Liver (tissue), 9 donors: ENCODE measurements around the gene SV2B. TPM values are rescaled to one million over a fixed set of nuclear protein-coding genes. Genes with fewer than 3 reads are reported as not detected.

Source experiments
- DNase-seq: peaks from one replicate; pipeline ENCODE4 v3.0.0-alpha.2; 2017; ENCODE audit warnings: low spot score
- H3K27ac ChIP-seq, 2 donors: one replicate each; pipeline ENCODE4 v1.7.0; 2013; ENCODE audit warnings: inconsistent platforms in 2 of 2, low read length in 2 of 2, control low read depth in 1 of 2, low read depth in 1 of 2, mild to moderate bottlenecking in 1 of 2
- H3K27me3 ChIP-seq, 4 donors: one replicate each; pipeline versions ENCODE4 v1.6.1 to v1.7.0; 2013; ENCODE audit warnings: low read length in 3 of 4, inconsistent platforms in 1 of 4, mild to moderate bottlenecking in 1 of 4, moderate library complexity in 1 of 4; ENCODE audit not compliant: control insufficient read depth in 4 of 4, insufficient read depth in 4 of 4
- H3K36me3 ChIP-seq, 4 donors: one replicate each; pipeline versions ENCODE4 v1.6.1 to v1.7.0; 2013; ENCODE audit warnings: low read length in 3 of 4, mild to moderate bottlenecking in 3 of 4, low read depth in 1 of 4, moderate library complexity in 1 of 4; ENCODE audit not compliant: control insufficient read depth in 4 of 4, insufficient read depth in 3 of 4
- H3K4me1 ChIP-seq, 4 donors: one replicate each; pipeline versions ENCODE4 v1.6.1 to v1.7.0; 2013; ENCODE audit warnings: low read length in 3 of 4, mild to moderate bottlenecking in 3 of 4, moderate library complexity in 1 of 4; ENCODE audit not compliant: control insufficient read depth in 4 of 4, insufficient read depth in 4 of 4
- H3K4me3 ChIP-seq, 3 donors: one replicate each; pipeline versions ENCODE4 v1.6.1 to v1.7.0; 2013; ENCODE audit warnings: low read length in 3 of 3, control low read depth in 1 of 3, low read depth in 1 of 3, mild to moderate bottlenecking in 1 of 3
- H3K9ac ChIP-seq, 2 donors: one replicate each; pipeline ENCODE4 v1.7.0; 2013; ENCODE audit warnings: low read length in 2 of 2, mild to moderate bottlenecking in 2 of 2, moderate library complexity in 2 of 2, control low read depth in 1 of 2, low read depth in 1 of 2
- H3K9me3 ChIP-seq, 4 donors: one replicate each; pipeline versions ENCODE4 v1.6.1 to v1.7.0; 2013; ENCODE audit warnings: low read length in 3 of 4; ENCODE audit not compliant: control insufficient read depth in 4 of 4
- ATF3 ChIP-seq: IDR thresholded peaks from 2 replicates; pipeline ENCODE4 v1.6.1; 2016; ENCODE audit warnings: antibody characterized with exemption
- CTCF ChIP-seq: fragments of 150-350 bp; IDR thresholded peaks from 2 replicates; pipeline ENCODE4 v1.5.1; 2017; ENCODE audit warnings: improper control_type of control experiment, low read depth, low read length; ENCODE audit not compliant: missing input control
- EGR1 ChIP-seq, 2 donors: IDR thresholded peaks; 2 replicates each; pipeline ENCODE4 v1.6.1; 2016 to 2018; ENCODE audit warnings: antibody characterized with exemption in 2 of 2, low read depth in 2 of 2
- FOXA1 ChIP-seq: IDR thresholded peaks from 2 replicates; pipeline ENCODE4 v1.6.1; 2016; ENCODE audit warnings: antibody characterized with exemption
- FOXA2 ChIP-seq: IDR thresholded peaks from 2 replicates; pipeline ENCODE4 v1.6.1; 2016; ENCODE audit warnings: antibody characterized with exemption
- GABPA ChIP-seq, 2 donors: IDR thresholded peaks in 1 of 2; conservative IDR thresholded peaks in 1 of 2; 2 replicates each; pipeline ENCODE4 v1.6.1; 2016; ENCODE audit warnings: antibody characterized with exemption in 2 of 2, mild to moderate bottlenecking in 1 of 2, moderate library complexity in 1 of 2
- HNF4A ChIP-seq, 2 donors: conservative IDR thresholded peaks; 2 replicates each; pipeline ENCODE4 v1.6.1; 2016; ENCODE audit warnings: antibody characterized with exemption in 2 of 2, mild to moderate bottlenecking in 2 of 2
- HNF4G ChIP-seq: IDR thresholded peaks from 2 replicates; pipeline ENCODE4 v1.6.1; 2016; ENCODE audit warnings: antibody characterized with exemption
- JUND ChIP-seq, 2 donors: IDR thresholded peaks; 2 replicates each; pipeline ENCODE4 v1.6.1; 2016; ENCODE audit warnings: antibody characterized with exemption in 2 of 2
- MAX ChIP-seq: IDR thresholded peaks from 2 replicates; pipeline ENCODE4 v1.6.1; 2016; ENCODE audit warnings: antibody characterized with exemption
- NR2F2 ChIP-seq: IDR thresholded peaks from 2 replicates; pipeline ENCODE4 v1.6.1; 2016; ENCODE audit warnings: antibody characterized with exemption
- RAD21 ChIP-seq, 2 donors: IDR thresholded peaks; 2 replicates each; pipeline ENCODE4 v1.6.1; 2016; ENCODE audit warnings: antibody characterized with exemption in 2 of 2, mild to moderate bottlenecking in 2 of 2
- REST ChIP-seq: IDR thresholded peaks from 2 replicates; pipeline ENCODE4 v1.6.1; 2016; ENCODE audit warnings: antibody characterized with exemption, mild to moderate bottlenecking
- RXRA ChIP-seq, 2 donors: IDR thresholded peaks; 2 replicates each; pipeline ENCODE4 v1.6.1; 2017 to 2018; ENCODE audit warnings: antibody characterized with exemption in 2 of 2, mild to moderate bottlenecking in 1 of 2
- SP1 ChIP-seq: IDR thresholded peaks from 2 replicates; pipeline ENCODE4 v1.6.1; 2018; ENCODE audit warnings: antibody characterized with exemption, mild to moderate bottlenecking
- TAF1 ChIP-seq: conservative IDR thresholded peaks from 2 replicates; pipeline ENCODE4 v1.6.1; 2016; ENCODE audit warnings: antibody characterized with exemption, mild to moderate bottlenecking
- YY1 ChIP-seq: IDR thresholded peaks from 2 replicates; pipeline ENCODE4 v1.6.1; 2016; ENCODE audit warnings: antibody characterized with exemption, mild to moderate bottlenecking
- ZBTB33 ChIP-seq: IDR thresholded peaks from 2 replicates; pipeline ENCODE4 v1.6.1; 2016; ENCODE audit warnings: antibody characterized with exemption
- WGBS: extraction: QIAGEN DNeasy Blood & Tissue Kit; methylation state at CpG from one replicate; pipeline ENCODE4 v1.1.7; 2013; 5-methylcytosine and 5-hydroxymethylcytosine counted together
- polyA plus RNA-seq, 2 donors: library from polyadenylated mRNA; stranded (reverse) in 1 of 2; unstranded in 1 of 2; fragments of 200-250 nt in 1 of 2; fragments of >200 nt in 1 of 2; fragmentation: Nextera tagmentation in 1 of 2; extraction: Ambion mirVana in 1 of 2; gene quantifications; one replicate each; pipeline versions ENCODE4 v1.2.1 to v1.2.3, GENCODE V29; 2013 to 2015
- total RNA-seq, 2 donors: library from RNA; depleted of rRNA; stranded (reverse); fragments of >200 nt; gene quantifications; one replicate each; pipeline ENCODE4 v1.2.3, GENCODE V29; 2014
- donor health status: healthy.
- donor health status: healthy.
- donor health status: healthy.
- donor health status: healthy.
- donor health status: healthy.

The SV2B gene
- total and polyA plus RNA-seq, 4 donors, result 0.08 to 0.16 (median 0.09) TPM; not detected in 1

- Histone ChIP-seq H3K27me3 (no peaks in the 10 kb centered on the region), H3K36me3 (no peaks in the 10 kb centered on the region), H3K9ac (no peak overlapping the region), H3K27ac (no peak overlapping the region), H3K4me3 (no peak overlapping the region), H3K9me3 (no peaks in the 10 kb centered on the region), H3K4me1 (peaks cover 0 to 5% (median 3%) of the 10 kb centered on the region in 4 donors)
- no peak for DNase-seq
- TF ChIP-seq FOXA2 (no peak), GABPA (IDR thresholded peaks at IDR 0.05 in 1 of 2, conservative IDR thresholded peaks at IDR 0.05 in 1 of 2) (no peak), RAD21 (IDR thresholded peaks at IDR 0.05) (no peak), ZBTB33 (no peak), SP1 (no peak), CTCF (no peak), ATF3 (no peak), EGR1 (IDR thresholded peaks at IDR 0.05; ENCODE audit: low read depth in 2 of 2) (no peak), MAX (no peak), JUND (IDR thresholded peaks at IDR 0.05) (no peak), YY1 (no peak), NR2F2 (no peak), HNF4A (conservative IDR thresholded peaks at IDR 0.05) (no peak)
- WGBS, result 90% methylated on average over 6 of the region's 6 CpGs
These were observed 131.6 kb downstream of the SV2B start for GRCh38 chr15:91231703-91232102.

GRCh38 chr15:91234759-91235158 lies 134.7 kb downstream of the SV2B start:
- no peak overlapping the region for H3K4me3 ChIP-seq
- H3K9ac ChIP-seq, result no peak overlapping the region
- DNase-seq, result no peak
- no peak overlapping the region for H3K27ac ChIP-seq
- H3K9me3 ChIP-seq, result no peaks in the 10 kb centered on the region
- no peaks in the 10 kb centered on the region for H3K36me3 ChIP-seq
- no peaks in the 10 kb centered on the region for H3K27me3 ChIP-seq
- 82% methylated on average over 2 of the region's 2 CpGs for WGBS
- no peak for TF ChIP-seq REST
- no peak for TF ChIP-seq MAX
- no peak for TF ChIP-seq FOXA2
- no peak for TF ChIP-seq HNF4G
- TF ChIP-seq SP1, result no peak
- TF ChIP-seq RXRA (IDR thresholded peaks at IDR 0.05), result no peak
- TF ChIP-seq HNF4A (conservative IDR thresholded peaks at IDR 0.05), result no peak
- TF ChIP-seq JUND (IDR thresholded peaks at IDR 0.05), result no peak
- no peak for TF ChIP-seq YY1
- no peak for TF ChIP-seq ATF3
- no peak for TF ChIP-seq CTCF
- TF ChIP-seq EGR1 (IDR thresholded peaks at IDR 0.05; ENCODE audit: low read depth in 2 of 2), result no peak
- no peak for TF ChIP-seq TAF1
- TF ChIP-seq NR2F2, result no peak
- TF ChIP-seq RAD21 (IDR thresholded peaks at IDR 0.05), result no peak
- TF ChIP-seq GABPA (IDR thresholded peaks at IDR 0.05 in 1 of 2, conservative IDR thresholded peaks at IDR 0.05 in 1 of 2), result no peak
- TF ChIP-seq FOXA1, result no peak
- no peaks in the 10 kb centered on the region for H3K4me1 ChIP-seq
